ENCODE results near the gene CKAP2L.

GRCh38 chr2:112755444-112755843 lies 9.0 kb downstream of the CKAP2L start:
- TF ChIP-seq CTCF (IDR thresholded peaks at IDR 0.05; ENCODE audit: low read depth, low read length) (no peak), MAX (IDR thresholded peaks at IDR 0.05; ENCODE audit: low read depth, low read length) (no peak)

All from NB4 (cell line).